Measurements from ENCODE around the gene THY1.

THY1 gene

DNA sequence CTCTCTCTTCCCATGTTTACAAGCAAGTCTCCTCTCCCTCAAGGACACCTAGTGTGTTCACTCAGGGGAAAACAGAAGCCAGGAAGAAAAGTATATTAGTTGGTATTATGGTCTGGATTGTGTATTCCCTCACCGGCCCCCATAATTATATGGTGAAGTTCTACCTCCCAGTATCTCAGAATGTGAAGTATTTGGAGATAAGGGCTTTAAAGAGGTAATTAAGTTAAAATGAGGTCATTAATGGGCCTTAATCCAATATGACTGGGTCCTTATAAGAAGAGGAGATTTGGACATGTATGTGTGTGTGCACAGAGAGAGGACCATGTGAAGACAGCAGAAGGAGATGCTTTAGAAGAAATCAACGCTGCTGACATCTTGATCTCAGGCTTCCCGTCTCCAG is 26.5 kb upstream of the THY1 start:
- no peak for TF ChIP-seq GATA3 (IDR thresholded peaks at IDR 0.05; ENCODE audit: low read depth, low read length)
- TF ChIP-seq GATA2 (IDR thresholded peaks at IDR 0.05; ENCODE audit: low read depth, low read length): no peak

DNA sequence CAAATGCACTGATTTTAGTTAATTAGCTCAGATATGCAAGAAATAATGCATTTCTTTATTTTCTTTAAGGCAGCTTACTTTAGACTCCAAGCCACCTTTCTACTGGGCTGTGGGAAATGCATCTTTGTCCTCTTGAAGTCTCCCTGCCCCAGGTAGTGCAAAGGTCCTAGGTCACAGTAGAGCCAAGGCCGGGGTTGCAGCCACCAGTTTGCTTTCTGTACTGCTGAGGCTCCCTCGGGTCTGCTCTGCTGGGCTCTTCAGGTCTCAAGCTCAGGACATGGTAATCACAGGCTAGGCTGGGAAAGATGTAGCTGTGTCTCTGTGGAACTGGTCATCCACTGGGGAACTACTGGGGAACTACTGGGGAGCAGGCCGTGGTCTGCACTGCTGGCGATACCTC is 25.4 kb upstream of the THY1 start:
- TF ChIP-seq GATA3 (IDR thresholded peaks at IDR 0.05; ENCODE audit: low read depth, low read length) (no peak), GATA2 (IDR thresholded peaks at IDR 0.05; ENCODE audit: low read depth, low read length) (no peak)

DNA sequence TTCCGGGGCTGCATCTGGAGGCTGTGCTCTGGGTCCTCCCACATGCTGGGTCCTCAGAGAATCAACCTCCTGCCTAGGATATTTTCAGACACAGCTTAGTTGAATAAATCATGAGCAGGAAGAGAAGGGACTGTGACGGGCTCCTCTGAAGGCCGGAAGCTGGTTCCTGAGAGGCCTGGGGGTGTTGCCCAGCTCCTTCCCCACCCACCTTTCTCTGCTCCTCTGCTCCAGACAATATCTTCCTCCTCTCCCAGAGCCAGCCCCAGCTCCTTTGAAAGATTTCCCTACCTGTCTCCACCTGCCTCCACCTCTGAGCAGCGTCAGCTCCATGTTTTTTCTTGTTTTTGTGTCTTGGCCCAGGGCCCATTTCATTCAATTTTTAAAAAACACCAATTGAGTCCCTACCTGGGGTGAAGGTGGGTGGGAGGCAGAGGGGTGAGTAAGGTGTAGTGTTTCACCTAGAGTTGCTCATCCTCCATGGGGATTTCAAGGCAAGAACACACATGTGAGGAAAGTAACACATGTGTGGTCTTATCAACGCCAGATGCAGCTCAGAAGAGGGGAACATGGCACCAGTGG is 24.8 kb upstream of the THY1 start:
- no peak for TF ChIP-seq GATA3 (IDR thresholded peaks at IDR 0.05; ENCODE audit: low read depth, low read length)
- no peak for TF ChIP-seq GATA2 (IDR thresholded peaks at IDR 0.05; ENCODE audit: low read depth, low read length)

DNA sequence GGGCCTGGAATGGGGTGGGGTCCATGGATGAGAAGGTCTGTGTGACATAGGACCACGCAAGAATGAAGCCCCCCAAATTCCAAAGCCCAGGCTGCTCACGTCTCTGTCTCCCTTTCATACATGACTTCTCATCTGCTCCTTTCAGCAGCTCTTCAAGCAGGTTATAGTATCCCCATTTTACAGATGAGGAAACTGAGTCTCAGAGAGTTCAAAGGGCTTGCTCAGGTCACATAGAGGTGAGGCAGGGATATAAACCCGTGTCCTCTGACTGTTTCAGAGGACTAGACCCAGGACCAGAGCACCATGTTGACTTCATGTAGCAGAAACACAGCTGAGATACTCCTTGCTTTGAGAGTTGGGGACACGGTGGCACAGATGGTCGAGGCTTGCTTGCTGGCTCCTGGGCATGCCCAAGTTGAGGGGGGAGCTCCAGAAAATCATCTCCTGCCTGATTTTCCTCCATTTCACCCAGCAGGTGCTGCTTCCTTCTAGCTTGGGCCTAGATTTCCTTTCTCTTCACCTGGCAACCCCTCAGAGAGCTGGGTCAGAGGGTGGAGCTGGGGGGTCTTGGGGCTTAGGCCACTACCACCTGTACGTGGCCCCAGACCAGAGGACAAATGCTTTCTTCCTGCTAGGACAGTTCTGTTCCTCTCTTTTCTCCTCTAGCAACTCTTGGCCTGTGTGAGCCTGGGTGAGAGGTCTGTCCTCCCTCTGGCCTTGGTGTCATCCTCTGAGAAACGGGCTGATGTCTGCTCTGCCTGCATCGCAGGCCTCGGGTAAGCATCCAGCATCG is 24.1 kb upstream of the THY1 start:
- TF ChIP-seq GATA2 (IDR thresholded peaks at IDR 0.05; ENCODE audit: low read depth, low read length): no peak
- no peak for TF ChIP-seq GATA3 (IDR thresholded peaks at IDR 0.05; ENCODE audit: low read depth, low read length)

DNA sequence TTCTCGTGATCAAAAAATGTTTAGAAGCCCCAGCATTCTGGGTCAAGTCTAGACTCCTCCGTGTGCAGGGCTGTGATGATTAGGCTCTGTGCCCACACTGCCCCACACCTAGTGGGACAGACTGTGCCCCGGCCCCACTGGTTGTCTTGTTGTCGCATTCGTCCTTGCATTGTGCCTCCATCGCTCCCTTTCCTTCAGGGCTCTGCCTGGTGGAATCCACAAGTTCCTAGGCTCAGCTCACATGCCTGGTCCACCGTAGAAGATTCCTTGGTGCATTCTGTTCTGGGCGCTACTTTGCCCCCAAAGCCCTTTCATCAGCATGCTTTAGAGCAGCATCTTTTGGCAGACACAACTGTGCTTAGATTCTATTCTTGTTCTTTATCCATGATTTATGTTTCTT is 23.5 kb upstream of the THY1 start:
- TF ChIP-seq GATA3 (IDR thresholded peaks at IDR 0.05; ENCODE audit: low read depth, low read length) (no peak), GATA2 (IDR thresholded peaks at IDR 0.05; ENCODE audit: low read depth, low read length) (no peak)

DNA sequence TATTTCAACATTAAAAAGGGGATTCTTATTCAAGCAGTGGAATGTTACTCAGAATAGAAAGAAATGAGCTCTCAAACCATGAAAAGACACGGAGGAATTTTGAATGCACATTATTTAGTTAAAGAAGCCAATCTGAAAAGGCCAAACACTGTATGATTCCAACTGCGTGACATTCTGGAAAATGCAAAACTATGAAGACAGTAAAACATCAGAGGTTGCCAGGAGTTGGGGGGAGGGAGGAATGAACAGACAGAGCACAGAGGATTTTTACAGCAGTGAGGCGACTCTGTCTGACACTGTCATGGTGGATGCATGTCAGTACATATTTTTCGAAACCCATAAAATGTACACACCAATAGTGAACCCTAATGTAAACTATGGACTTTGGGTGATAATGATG is 22.9 kb upstream of the THY1 start:
- no peak for TF ChIP-seq GATA2 (IDR thresholded peaks at IDR 0.05; ENCODE audit: low read depth, low read length)
- TF ChIP-seq GATA3 (IDR thresholded peaks at IDR 0.05; ENCODE audit: low read depth, low read length): no peak

DNA sequence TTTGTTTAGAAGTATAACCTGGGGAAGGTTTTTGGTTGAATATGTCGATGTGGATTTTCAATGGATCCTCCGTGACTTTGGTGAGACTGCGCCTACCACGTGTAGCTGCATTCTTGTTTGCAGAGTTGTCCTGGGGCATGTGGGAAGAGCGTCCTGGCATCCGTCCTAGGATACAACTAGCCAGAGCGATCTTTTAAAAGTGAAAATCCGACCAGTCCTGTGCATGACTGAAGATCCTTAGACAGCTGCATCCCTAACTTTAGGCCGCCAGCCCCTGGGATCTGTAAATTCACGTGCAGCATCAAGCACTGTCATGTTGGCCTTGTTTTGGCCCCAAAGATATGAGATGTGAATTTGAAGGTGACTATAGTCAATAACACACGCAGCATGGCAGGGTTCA is 22.4 kb upstream of the THY1 start:
- TF ChIP-seq GATA3 (IDR thresholded peaks at IDR 0.05; ENCODE audit: low read depth, low read length): no peak
- no peak for TF ChIP-seq GATA2 (IDR thresholded peaks at IDR 0.05; ENCODE audit: low read depth, low read length)

DNA sequence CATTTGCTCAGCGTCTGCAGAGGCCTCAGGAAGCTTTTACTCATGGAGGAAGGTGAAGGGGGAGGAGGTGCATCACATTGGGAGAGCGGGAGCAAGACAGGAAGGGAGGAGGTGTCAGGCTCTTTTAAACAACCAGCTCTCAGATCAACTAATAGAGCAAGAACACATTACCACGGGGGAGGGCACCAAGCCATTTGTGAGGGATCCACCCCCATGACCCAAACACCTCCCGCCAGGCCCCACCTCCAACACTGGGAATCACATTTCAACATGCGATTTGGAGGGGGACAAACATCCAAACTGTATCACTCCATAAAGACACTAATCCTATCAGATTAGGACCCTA is 18.9 kb upstream of the THY1 start:
- TF ChIP-seq GATA2 (IDR thresholded peaks at IDR 0.05; ENCODE audit: low read depth, low read length): no peak
- no peak for TF ChIP-seq GATA3 (IDR thresholded peaks at IDR 0.05; ENCODE audit: low read depth, low read length)

DNA sequence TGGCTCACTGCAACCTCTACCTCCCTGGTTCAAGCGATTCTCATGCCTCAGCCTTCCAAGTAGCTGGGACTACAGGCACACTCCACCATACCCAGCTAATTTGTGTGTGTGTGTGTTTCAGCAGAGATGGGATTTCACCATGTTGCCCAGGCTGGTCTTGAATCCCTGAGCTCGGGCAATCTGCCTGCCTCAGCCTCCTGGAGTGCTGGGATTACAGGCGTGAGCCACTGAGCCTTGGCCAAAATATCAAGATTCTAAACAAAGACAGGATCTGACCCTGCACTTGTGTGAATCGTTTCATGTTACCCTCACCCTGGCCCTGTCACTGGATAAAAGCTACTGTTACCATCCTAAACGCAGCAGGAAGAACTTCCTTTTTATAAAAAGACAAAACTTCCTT is 15.6 kb upstream of the THY1 start:
- no peak for TF ChIP-seq GATA2 (IDR thresholded peaks at IDR 0.05; ENCODE audit: low read depth, low read length)
- no peak for TF ChIP-seq GATA3 (IDR thresholded peaks at IDR 0.05; ENCODE audit: low read depth, low read length)

DNA sequence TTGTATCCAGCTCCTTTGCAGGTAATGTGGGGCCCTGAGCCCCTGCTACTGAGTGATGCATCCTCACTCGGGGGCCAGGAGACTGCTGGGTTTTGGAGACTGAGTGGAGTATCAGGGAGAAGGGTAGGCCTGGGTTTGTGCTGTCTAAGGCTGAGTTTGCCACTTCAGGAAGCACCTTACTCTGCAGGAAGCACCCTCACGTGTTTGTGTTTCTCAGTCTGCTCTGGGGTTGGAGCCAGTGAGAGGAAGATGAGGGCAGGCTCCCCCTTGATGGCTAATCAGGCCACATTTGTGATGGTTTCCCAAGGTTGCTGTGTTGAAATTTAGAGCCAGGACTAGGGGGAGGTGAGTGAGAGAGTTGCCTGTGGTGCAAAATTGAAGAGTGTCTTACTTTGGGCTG is 13.7 kb upstream of the THY1 start:
- TF ChIP-seq GATA3 (IDR thresholded peaks at IDR 0.05; ENCODE audit: low read depth, low read length): no peak
- TF ChIP-seq GATA2 (IDR thresholded peaks at IDR 0.05; ENCODE audit: low read depth, low read length): no peak

DNA sequence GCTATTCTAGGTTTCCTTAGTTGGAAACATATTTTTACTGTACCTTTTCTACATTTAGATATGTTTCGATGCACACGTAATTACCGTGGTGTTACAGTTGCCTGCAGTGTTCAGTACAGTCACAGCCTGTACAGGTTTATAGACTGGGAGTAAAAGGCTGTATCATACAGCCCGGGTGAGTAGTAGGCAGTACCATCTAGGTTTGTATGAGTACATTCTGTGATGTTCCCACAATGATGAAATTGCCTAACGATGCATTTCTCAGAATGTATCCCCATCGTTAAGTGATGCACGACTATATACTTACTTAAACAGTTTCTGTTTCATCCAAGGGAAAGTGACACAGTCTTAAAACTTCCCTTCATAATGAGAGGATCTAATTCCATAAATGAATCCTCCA is 13.1 kb upstream of the THY1 start:
- TF ChIP-seq GATA3 (IDR thresholded peaks at IDR 0.05; ENCODE audit: low read depth, low read length): no peak
- TF ChIP-seq GATA2 (IDR thresholded peaks at IDR 0.05; ENCODE audit: low read depth, low read length): no peak

DNA sequence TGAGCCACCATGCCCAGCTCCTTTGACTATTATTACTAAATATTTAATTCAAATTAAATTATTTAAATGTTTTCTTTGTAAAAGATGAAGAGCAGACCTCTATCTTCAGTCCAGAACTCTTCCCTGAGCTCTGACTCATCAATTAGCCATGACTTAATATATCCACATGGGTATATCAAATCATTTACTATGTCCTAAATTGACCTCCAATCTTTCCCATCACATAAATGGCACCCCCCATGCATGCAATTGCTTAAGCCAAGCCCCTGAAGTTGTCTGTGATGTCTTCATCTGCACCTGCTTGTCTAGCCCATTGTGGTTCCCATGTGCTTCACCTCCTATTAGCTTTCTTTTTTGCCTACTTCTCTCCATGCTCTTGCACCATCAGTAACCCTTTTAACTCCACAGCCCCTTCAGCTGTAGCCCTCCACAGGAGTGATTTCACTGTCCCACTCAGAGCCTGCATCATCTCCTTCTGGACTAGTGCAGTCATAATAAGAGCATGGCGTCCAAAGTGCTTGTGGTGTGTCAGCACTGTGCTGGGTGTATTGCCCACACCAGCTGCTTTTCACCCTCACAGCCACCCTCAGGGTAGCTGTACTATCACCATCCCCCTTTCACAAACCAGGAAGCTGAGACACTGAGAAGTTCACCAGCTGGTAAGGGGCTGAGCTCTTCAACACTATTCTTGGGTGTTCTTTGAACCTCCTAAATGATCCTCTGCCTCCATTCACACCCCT is 11.8 kb upstream of the THY1 start:
- TF ChIP-seq GATA2 (IDR thresholded peaks at IDR 0.05; ENCODE audit: low read depth, low read length) (no peak), GATA3 (IDR thresholded peaks at IDR 0.05; ENCODE audit: low read depth, low read length) (no peak)

DNA sequence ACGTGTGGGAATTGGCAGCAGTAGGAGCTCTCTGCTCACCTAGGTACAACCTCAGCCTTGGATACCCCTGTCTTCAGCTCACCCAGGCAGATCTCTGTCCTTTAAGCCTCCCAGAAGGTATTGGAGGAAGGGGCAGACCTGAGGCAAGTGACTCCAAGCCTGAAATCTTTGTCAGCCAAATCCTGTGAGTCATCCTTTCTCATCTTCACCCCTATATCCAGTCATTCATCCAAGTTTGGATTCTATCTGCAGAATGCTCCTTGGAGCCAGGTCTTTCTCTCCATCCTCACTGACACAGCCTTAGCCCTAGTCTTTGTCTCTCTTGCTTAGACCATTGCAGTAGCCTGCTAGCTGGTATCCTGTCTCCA is 10.4 kb upstream of the THY1 start:
- no peak for TF ChIP-seq GATA3 (IDR thresholded peaks at IDR 0.05; ENCODE audit: low read depth, low read length)
- TF ChIP-seq GATA2 (IDR thresholded peaks at IDR 0.05; ENCODE audit: low read depth, low read length): no peak

DNA sequence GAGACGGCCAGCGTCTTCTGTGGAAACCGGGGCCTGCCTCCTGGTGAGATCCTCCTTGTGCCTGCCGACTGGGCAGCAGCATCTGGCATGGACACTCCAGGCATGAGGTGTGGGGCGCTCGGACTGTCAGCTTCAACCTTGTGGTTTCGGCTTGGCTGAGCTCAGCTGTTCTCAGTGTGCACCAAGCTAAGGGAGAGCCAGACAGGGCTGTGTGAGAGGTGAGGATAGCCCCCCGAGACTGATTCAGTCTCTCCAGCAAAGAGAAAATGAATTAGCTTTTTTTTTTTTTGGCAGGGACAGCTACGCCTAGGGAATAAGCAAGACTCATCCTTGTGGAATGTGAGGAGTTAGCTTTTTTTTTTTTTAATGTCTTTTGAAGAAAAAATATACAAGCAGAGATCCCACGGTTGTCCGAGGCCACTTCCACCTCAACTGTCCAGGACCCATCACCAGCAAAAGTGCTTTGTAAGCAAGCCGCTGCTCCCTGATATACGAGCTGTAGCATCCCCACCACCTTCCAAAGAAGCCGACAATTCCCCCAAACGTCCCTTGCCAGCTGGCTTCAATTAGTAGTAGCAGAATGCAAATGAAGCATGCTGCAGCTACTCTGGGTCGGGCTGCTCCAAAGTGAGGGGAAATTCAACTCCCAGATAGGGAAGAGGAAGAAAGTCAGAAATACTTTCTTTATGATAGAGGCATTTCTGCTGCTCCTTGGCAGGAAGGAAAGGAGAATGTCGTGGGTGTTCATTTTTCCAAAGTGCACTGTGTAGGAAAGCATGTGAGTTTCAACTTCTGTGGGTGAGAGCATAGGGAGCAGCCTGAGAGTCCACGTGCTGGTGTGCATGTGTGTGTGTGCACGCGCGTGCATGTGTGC is 9.7 kb upstream of the THY1 start:
- TF ChIP-seq GATA3 (IDR thresholded peaks at IDR 0.05; ENCODE audit: low read depth, low read length) (no peak), GATA2 (IDR thresholded peaks at IDR 0.05; ENCODE audit: low read depth, low read length) (no peak)
